Gastroesophageal sphincter (tissue), 4 donors: Measurements from ENCODE around the gene CTBP1. TPM values are rescaled to one million over a fixed set of nuclear protein-coding genes. Genes with fewer than 3 reads are reported as not detected.

Experiments used
- ATAC-seq: fragments of 150-250 bp; one replicate; pipeline ENCODE4 v1.9.1; 2016; ENCODE audit warnings: mild to moderate bottlenecking, moderate library complexity
- H3K27ac ChIP-seq, 4 donors: fragments of 200-600 bp; sonication (generic) in 3 of 4; 1 replicate in 3 of 4; 2 replicates in 1 of 4; pipeline ENCODE4 v1.5.1; 2016 to 2019
- H3K27me3 ChIP-seq: fragments of 200-600 bp; sonication (generic); one replicate; pipeline ENCODE4 v1.5.1; 2019
- H3K36me3 ChIP-seq, 2 donors: fragments of 200-600 bp; sonication (generic); one replicate each; pipeline ENCODE4 v1.5.1; 2019; ENCODE audit warnings: control low read depth in 1 of 2
- H3K4me1 ChIP-seq, 3 donors: fragments of 200-600 bp; sonication (generic); 1 replicate in 2 of 3; 2 replicates in 1 of 3; pipeline ENCODE4 v1.5.1; 2016 to 2019; ENCODE audit warnings: control low read depth in 2 of 3
- H3K4me3 ChIP-seq, 2 donors: fragments of 200-600 bp; sonication (generic); one replicate each; pipeline ENCODE4 v1.5.1; 2019; ENCODE audit warnings: mild to moderate bottlenecking in 1 of 2, moderate library complexity in 1 of 2
- H3K9me3 ChIP-seq, 3 donors: fragments of 200-600 bp; sonication (generic); one replicate each; pipeline ENCODE4 v1.5.1; 2017 to 2019; ENCODE audit warnings: control low read depth in 2 of 3
- CTCF ChIP-seq, 4 experiments: fragments of 200-600 bp in 2 of 4; fragments of 450-650 bp in 2 of 4; sonication (generic) in 1 of 4; IDR thresholded peaks; one replicate each; pipeline ENCODE4 v1.5.1; 2017 to 2019; ENCODE audit warnings: antibody characterized with exemption in 4 of 4, mild to moderate bottlenecking in 2 of 4, moderate library complexity in 2 of 4
- EP300 ChIP-seq: sonication (generic); formaldehyde crosslinking; IDR thresholded peaks from one replicate; pipeline ENCODE4 v1.6.1; 2017; ENCODE audit warnings: antibody characterized with exemption, mild to moderate bottlenecking
- POLR2A ChIP-seq, 2 donors: fragments of 450-650 bp; IDR thresholded peaks; one replicate each; pipeline ENCODE4 v1.6.1; 2017; ENCODE audit warnings: antibody characterized with exemption in 2 of 2, mild to moderate bottlenecking in 2 of 2, moderate library complexity in 1 of 2
- POLR2AphosphoS5 ChIP-seq: sonication (generic); formaldehyde crosslinking; IDR thresholded peaks from one replicate; pipeline ENCODE4 v1.6.1; 2017; ENCODE audit warnings: antibody characterized with exemption
- WGBS, 2 donors: methylation state at CpG; one replicate each; pipeline ENCODE4 v1.1.5; 2018; ENCODE audit warnings: low coverage in 1 of 2; 5-methylcytosine and 5-hydroxymethylcytosine counted together
- total RNA-seq, 4 donors: library from RNA; depleted of rRNA; stranded (reverse); fragments of >200 nt; gene quantifications; one replicate each; pipeline ENCODE4 v1.1.0, GENCODE V29; 2016

The CTBP1 gene
- total RNA-seq, 4 donors from 2014 or later = 126 to 271 (median 164) TPM

DNA sequence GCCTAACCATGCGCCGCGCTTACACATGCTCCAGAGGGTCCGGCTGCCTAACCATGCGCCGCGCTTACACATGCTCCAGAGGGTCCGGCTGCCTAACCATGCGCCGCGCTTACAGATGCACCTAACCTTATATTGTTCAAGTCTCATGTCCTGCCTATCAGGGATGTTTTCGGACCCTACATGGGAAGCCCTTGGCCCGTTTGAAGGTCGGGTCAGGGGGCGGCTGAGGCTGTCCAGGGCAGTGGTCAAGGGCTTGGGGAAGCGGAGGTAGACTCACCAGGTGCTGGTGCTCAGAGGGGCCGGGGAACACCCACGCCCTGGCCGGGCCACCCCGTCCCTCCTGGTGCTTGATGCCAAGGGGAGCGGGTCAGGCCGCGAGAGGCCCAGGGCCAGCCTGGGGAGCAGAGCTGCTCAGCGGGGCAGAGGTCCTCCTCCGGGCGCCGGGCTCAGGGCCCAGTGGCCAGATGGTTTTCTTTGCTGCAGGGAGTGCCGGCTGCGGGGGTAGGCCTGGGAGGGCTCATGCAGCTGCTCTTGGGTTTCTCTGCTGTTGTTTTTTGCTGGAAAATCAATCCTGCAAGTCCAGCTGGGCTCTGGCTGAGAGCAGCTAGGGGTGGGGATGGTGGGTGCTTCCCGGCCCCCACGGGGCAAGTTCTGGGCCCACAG, 41.2 kb downstream of the CTBP1 start:
- no peak for TF ChIP-seq CTCF (IDR thresholded peaks at IDR 0.05)
- peak; percentile 26 for TF ChIP-seq POLR2AphosphoS5
- Histone ChIP-seq H3K4me1 (peaks cover 9 to 77% (median 49%) of the 10 kb centered on the region in 3 donors), H3K27ac (peak overlapping the region in 3 of 4 donors; percentile 73 to 79 (median 76)), H3K36me3 (peaks cover 0 to 18% of the 10 kb centered on the region in 2 donors), H3K9me3 (no peaks in the 10 kb centered on the region), H3K27me3 (no peaks in the 10 kb centered on the region), H3K4me3 (no peak overlapping the region)
- WGBS, 2 donors = 100% methylated on average over 4 to 8 of the region's 31 CpGs
- peak; percentile 42 for ATAC-seq

- peaks cover 0 to 12% of the 10 kb centered on the region in 2 donors for H3K36me3 ChIP-seq
- no peak for ATAC-seq
- H3K27ac ChIP-seq = peak overlapping the region in 1 of 4 donors; percentile 79
- 83% methylated on average over 2 of the region's 12 CpGs; no CpG with 5 or more reads in 1 of the 2 donors for WGBS, 2 donors
- H3K9me3 ChIP-seq = no peaks in the 10 kb centered on the region
- no peaks in the 10 kb centered on the region for H3K27me3 ChIP-seq
- peaks cover 9 to 77% (median 48%) of the 10 kb centered on the region in 3 donors for H3K4me1 ChIP-seq
- no peak overlapping the region for H3K4me3 ChIP-seq
- no peak for TF ChIP-seq EP300
- no peak for TF ChIP-seq CTCF (IDR thresholded peaks at IDR 0.05)
- TF ChIP-seq POLR2A (IDR thresholded peaks at IDR 0.05) = no peak
- TF ChIP-seq POLR2AphosphoS5 = no peak
Observed at GRCh38 chr4:1207157-1207470, 41.8 kb downstream of the CTBP1 start.

DNA sequence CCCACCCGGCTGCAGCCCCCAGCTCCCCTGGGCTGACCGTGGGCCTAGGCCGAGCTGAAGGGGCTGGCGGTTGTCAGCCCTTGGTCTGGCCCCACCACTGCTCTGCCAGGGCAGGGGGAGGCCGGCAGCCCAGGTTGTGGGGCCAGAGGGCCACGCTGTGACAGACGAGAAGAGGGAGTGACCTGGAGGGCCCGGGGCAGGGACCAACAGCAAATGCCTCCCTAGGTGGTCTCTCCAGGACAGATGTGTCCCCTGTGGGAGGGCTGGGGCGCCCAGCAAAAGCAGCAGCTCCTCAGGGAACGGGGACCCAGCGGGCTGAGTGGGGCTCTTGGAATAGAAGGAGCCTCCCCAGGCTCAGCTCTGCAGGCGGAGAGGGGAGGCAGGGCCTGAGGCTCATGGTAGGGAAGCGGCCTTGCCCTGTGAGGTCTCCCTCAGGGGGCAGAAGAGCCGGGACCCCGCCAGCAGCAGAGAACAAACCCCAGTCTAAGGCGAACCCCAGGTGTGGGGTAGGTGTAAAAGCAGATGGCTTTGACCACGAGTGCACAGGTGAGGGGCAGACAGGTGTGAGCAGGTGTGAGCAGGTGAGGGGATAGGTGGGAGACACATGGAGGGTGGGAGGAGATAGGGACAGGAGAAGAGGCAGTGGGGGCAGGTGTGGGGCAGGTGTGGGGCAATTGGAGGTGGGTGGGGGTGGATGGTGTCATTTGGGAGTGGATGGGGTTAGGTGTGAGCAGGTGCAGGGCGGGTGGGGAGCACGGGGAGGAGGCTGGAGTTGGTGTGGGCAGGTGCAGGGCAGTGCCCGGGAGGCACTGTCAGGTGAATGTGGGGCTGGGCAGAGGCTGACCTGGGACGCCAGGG, 42.4 kb downstream of the CTBP1 start:
- 87 to 100% methylated on average over 2 to 8 of the region's 21 CpGs for WGBS, 2 donors
- no peak overlapping the region for H3K4me3 ChIP-seq
- H3K4me1 ChIP-seq = peaks cover 9 to 73% (median 43%) of the 10 kb centered on the region in 3 donors
- H3K36me3 ChIP-seq = peaks cover 0 to 8% of the 10 kb centered on the region in 2 donors
- TF ChIP-seq EP300 (no peak), POLR2A (IDR thresholded peaks at IDR 0.05) (no peak), CTCF (IDR thresholded peaks at IDR 0.05) (no peak), POLR2AphosphoS5 (no peak)
- H3K27me3 ChIP-seq = no peaks in the 10 kb centered on the region
- no peaks in the 10 kb centered on the region for H3K9me3 ChIP-seq
- ATAC-seq = no peak
- H3K27ac ChIP-seq = peak overlapping the region in 1 of 4 donors; percentile 79

- 80% methylated on average over 1 of the region's 17 CpGs; no CpG with 5 or more reads in 1 of the 2 donors for WGBS, 2 donors
- H3K27ac ChIP-seq = peak overlapping the region in 1 of 4 donors; percentile 39
- H3K9me3 ChIP-seq = no peaks in the 10 kb centered on the region
- H3K4me3 ChIP-seq = no peak overlapping the region
- H3K36me3 ChIP-seq = peaks cover 0 to under 1% of the 10 kb centered on the region in 2 donors
- ATAC-seq = no peak
- no peaks in the 10 kb centered on the region for H3K27me3 ChIP-seq
- peaks cover 7 to 73% (median 40%) of the 10 kb centered on the region in 3 donors for H3K4me1 ChIP-seq
- TF ChIP-seq CTCF (IDR thresholded peaks at IDR 0.05) = no peak
- no peak for TF ChIP-seq POLR2A (IDR thresholded peaks at IDR 0.05)
- TF ChIP-seq POLR2AphosphoS5 = no peak
- no peak for TF ChIP-seq EP300
Observed at GRCh38 chr4:1205586-1206298, 43.2 kb downstream of the CTBP1 start.
